ENCODE data around the gene TSC2. TPM values are rescaled to one million over a fixed set of nuclear protein-coding genes. Genes with fewer than 3 reads are reported as not detected.

TSC2 gene
- total RNA-seq, 3 donors from 2014 or later (not counting 1 experiment from before 2014, with no cell fraction given): 135 to 197 (median 161) TPM

DNA sequence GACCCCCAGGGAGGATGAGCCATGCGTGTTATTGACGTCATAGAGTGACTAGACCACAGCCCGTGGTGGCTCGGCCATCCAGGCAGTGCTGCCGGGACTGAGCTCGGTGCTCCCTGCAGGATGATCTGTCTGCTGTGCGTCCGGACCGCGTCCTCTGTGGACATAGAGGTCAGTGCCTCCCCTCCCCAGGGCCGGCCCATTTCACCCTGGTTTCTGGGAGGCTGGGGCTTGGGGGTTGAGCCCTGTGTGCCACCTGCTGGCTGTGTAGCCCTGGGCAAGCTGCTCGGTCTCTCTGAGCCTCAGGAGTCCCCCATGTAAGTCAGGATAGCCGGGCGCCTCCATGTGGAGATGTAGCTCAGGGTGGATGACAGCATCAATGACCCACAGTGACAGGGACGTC, 8.3 kb downstream of the TSC2 start:
- ATAC-seq (no peak), DNase-seq (peak in 1 of 2 donors; percentile 18)
- peaks cover 46% of the 10 kb centered on the region for H3K36me3 ChIP-seq (ENCODE audit: control insufficient read depth, insufficient read depth, low read length)
- TF ChIP-seq, protein P1, sequence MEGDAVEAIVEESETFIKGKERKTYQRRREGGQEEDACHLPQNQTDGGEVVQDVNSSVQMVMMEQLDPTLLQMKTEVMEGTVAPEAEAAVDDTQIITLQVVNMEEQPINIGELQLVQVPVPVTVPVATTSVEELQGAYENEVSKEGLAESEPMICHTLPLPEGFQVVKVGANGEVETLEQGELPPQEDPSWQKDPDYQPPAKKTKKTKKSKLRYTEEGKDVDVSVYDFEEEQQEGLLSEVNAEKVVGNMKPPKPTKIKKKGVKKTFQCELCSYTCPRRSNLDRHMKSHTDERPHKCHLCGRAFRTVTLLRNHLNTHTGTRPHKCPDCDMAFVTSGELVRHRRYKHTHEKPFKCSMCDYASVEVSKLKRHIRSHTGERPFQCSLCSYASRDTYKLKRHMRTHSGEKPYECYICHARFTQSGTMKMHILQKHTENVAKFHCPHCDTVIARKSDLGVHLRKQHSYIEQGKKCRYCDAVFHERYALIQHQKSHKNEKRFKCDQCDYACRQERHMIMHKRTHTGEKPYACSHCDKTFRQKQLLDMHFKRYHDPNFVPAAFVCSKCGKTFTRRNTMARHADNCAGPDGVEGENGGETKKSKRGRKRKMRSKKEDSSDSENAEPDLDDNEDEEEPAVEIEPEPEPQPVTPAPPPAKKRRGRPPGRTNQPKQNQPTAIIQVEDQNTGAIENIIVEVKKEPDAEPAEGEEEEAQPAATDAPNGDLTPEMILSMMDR (IDR thresholded peaks at IDR 0.05): no peak
- H3K4me3 ChIP-seq (ENCODE audit: low read length): no peak overlapping the region
- WGBS (ENCODE audit: insufficient coverage): 97% methylated on average over 15 of the region's 15 CpGs
- H3K27me3 ChIP-seq (ENCODE audit: control insufficient read depth, insufficient read depth, low read length): no peaks in the 10 kb centered on the region
- no peaks in the 10 kb centered on the region for H3K9me3 Mint-ChIP-seq
- H3K4me1 ChIP-seq (ENCODE audit: control insufficient read depth, insufficient read depth, low read length): no peaks in the 10 kb centered on the region
- H3K4me3 Mint-ChIP-seq: no peak overlapping the region
- H3K4me1 Mint-ChIP-seq: peaks cover 0 to 9% of the 10 kb centered on the region in 2 donors
- H3K27ac ChIP-seq (ENCODE audit: low read length): no peak overlapping the region
- H3K9me3 ChIP-seq (ENCODE audit: control insufficient read depth, insufficient read depth, low read length): no peaks in the 10 kb centered on the region
- H3K36me3 Mint-ChIP-seq: no peaks in the 10 kb centered on the region
- intact Hi-C loops (cut with micrococcal nuclease): no loop called here
- no peak overlapping the region for H3K27ac Mint-ChIP-seq
- H3K27me3 Mint-ChIP-seq (ENCODE audit: low read depth in 2 of 2): no peaks in the 10 kb centered on the region

GRCh38 chr16:2056681-2057407, 9.1 kb downstream of the TSC2 start:
- peaks cover 47% of the 10 kb centered on the region for H3K36me3 ChIP-seq (ENCODE audit: control insufficient read depth, insufficient read depth, low read length)
- intact Hi-C loops (cut with micrococcal nuclease): no loop called here
- Mint-ChIP-seq H3K36me3 (no peaks in the 10 kb centered on the region), H3K4me3 (no peak overlapping the region), H3K4me1 (peaks cover 0 to 9% of the 10 kb centered on the region in 2 donors), H3K27ac (no peak overlapping the region), H3K9me3 (no peaks in the 10 kb centered on the region), H3K27me3 (ENCODE audit: low read depth in 2 of 2) (no peaks in the 10 kb centered on the region)
- WGBS (ENCODE audit: insufficient coverage): 96% methylated on average over 19 of the region's 19 CpGs
- DNase-seq (no peak), ATAC-seq (no peak)
- no peaks in the 10 kb centered on the region for H3K4me1 ChIP-seq (ENCODE audit: control insufficient read depth, insufficient read depth, low read length)
- no peaks in the 10 kb centered on the region for H3K27me3 ChIP-seq (ENCODE audit: control insufficient read depth, insufficient read depth, low read length)
- no peaks in the 10 kb centered on the region for H3K9me3 ChIP-seq (ENCODE audit: control insufficient read depth, insufficient read depth, low read length)
- TF ChIP-seq, protein P1 (IDR thresholded peaks at IDR 0.05): no peak
- H3K27ac ChIP-seq (ENCODE audit: low read length): no peak overlapping the region
- H3K4me3 ChIP-seq (ENCODE audit: low read length): no peak overlapping the region

DNA sequence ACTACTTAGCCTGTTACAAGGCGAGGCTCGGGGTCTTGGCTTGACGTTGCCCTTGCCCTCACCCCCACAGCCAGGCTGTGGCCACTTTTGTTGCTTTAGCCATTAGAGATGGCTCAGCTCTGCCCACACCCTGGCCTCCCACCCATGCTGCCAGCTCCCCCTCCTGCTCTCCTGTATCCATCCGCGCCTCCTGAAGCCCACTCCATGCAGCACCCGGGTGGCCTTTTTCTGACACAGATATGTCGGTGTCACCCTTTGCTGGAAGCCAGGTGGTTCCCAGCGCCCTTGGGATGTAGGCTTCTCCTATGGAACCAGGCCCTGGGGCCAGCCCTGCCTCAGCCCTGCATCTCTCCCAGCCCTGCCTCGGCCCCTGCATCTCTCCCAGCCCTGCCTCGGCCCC, 9.7 kb downstream of the TSC2 start:
- Histone ChIP-seq H3K27me3 (ENCODE audit: control insufficient read depth, insufficient read depth, low read length) (no peaks in the 10 kb centered on the region), H3K36me3 (ENCODE audit: control insufficient read depth, insufficient read depth, low read length) (peaks cover 46% of the 10 kb centered on the region), H3K4me1 (ENCODE audit: control insufficient read depth, insufficient read depth, low read length) (no peaks in the 10 kb centered on the region), H3K4me3 (ENCODE audit: low read length) (no peak overlapping the region), H3K9me3 (ENCODE audit: control insufficient read depth, insufficient read depth, low read length) (no peaks in the 10 kb centered on the region), H3K27ac (ENCODE audit: low read length) (no peak overlapping the region)
- no peak overlapping the region for H3K27ac Mint-ChIP-seq
- intact Hi-C loops (cut with micrococcal nuclease): no loop called here
- no peaks in the 10 kb centered on the region for H3K36me3 Mint-ChIP-seq
- no peaks in the 10 kb centered on the region for H3K27me3 Mint-ChIP-seq (ENCODE audit: low read depth in 2 of 2)
- H3K4me1 Mint-ChIP-seq: peaks cover 0 to 7% of the 10 kb centered on the region in 2 donors
- no peak overlapping the region for H3K4me3 Mint-ChIP-seq
- WGBS (ENCODE audit: insufficient coverage): 93% methylated on average over 8 of the region's 10 CpGs
- DNase-seq (no peak), ATAC-seq (no peak)
- TF ChIP-seq, protein P1 (IDR thresholded peaks at IDR 0.05): no peak
- no peaks in the 10 kb centered on the region for H3K9me3 Mint-ChIP-seq

- WGBS (ENCODE audit: insufficient coverage): 82% methylated on average over 13 of the region's 13 CpGs
- Mint-ChIP-seq H3K4me3 (no peak overlapping the region), H3K27ac (no peak overlapping the region), H3K9me3 (no peaks in the 10 kb centered on the region), H3K27me3 (ENCODE audit: low read depth in 2 of 2) (no peaks in the 10 kb centered on the region), H3K4me1 (peaks cover 0 to 4% of the 10 kb centered on the region in 2 donors), H3K36me3 (no peaks in the 10 kb centered on the region)
- no peak overlapping the region for H3K27ac ChIP-seq (ENCODE audit: low read length)
- peaks cover 39% of the 10 kb centered on the region for H3K36me3 ChIP-seq (ENCODE audit: control insufficient read depth, insufficient read depth, low read length)
- H3K4me3 ChIP-seq (ENCODE audit: low read length): no peak overlapping the region
- intact Hi-C loops (cut with micrococcal nuclease): no loop called here
- TF ChIP-seq, protein P1 (IDR thresholded peaks at IDR 0.05): no peak
- H3K4me1 ChIP-seq (ENCODE audit: control insufficient read depth, insufficient read depth, low read length): no peaks in the 10 kb centered on the region
- DNase-seq (no peak), ATAC-seq (no peak)
- no peaks in the 10 kb centered on the region for H3K27me3 ChIP-seq (ENCODE audit: control insufficient read depth, insufficient read depth, low read length)
- no peaks in the 10 kb centered on the region for H3K9me3 ChIP-seq (ENCODE audit: control insufficient read depth, insufficient read depth, low read length)
These were observed 10.6 kb downstream of the TSC2 start for GRCh38 chr16:2058420-2058819.
